ENCODE measurements around the gene VWA5B2.

GRCh38 chr3:184282941-184283340, 53.6 kb downstream of the VWA5B2 start:
- TF ChIP-seq ZFX (IDR thresholded peaks at IDR 0.05; ENCODE audit: borderline replicate concordance) (no peak), CTCF (IDR thresholded peaks at IDR 0.05) (no peak)
